ENCODE measurements around the gene MSI1.

Gene MSI1

GRCh38 chr12:120368789-120369602, at the start of gene MSI1:
TSS of gene MSI1 (minus strand) at chr12:120369164. CDS start at chr12:120369091, 73 bp downstream.
- Histone ChIP-seq H3K36me3 (ENCODE audit: insufficient read depth, low read length) (no peaks in the 10 kb centered on the region), H2AFZ (ENCODE audit: low read depth, low read length) (no peak within 1 kb of the TSS), H3K9me3 (ENCODE audit: insufficient read depth, low read length, severe bottlenecking) (no peaks in the 10 kb centered on the region), H3K79me2 (ENCODE audit: insufficient read depth, low read length) (no peaks in the 10 kb centered on the region), H3K9ac (ENCODE audit: low read depth, low read length) (no peak within 1 kb of the TSS), H3K27ac (ENCODE audit: low read length) (no peak within 1 kb of the TSS), H3K4me2 (ENCODE audit: insufficient read depth, low read length) (no peak within 1 kb of the TSS), H3K4me1 (ENCODE audit: insufficient read depth, low read length) (no peaks in the 10 kb centered on the region), H4K20me1 (ENCODE audit: insufficient read depth, low read length) (no peaks in the 10 kb centered on the region), H3K4me3 (ENCODE audit: low read depth in 1 of 2, low read length in 2 of 2) (no peak within 1 kb of the TSS), H3K27me3 (ENCODE audit: insufficient read depth, low read length, poor library complexity) (peaks cover 14% of the 10 kb centered on the region)
- ATAC-seq (ENCODE audit: insufficient read depth, low read depth) (no peak), DNase-seq (no peak)
- no peak for TF ChIP-seq CTCF (IDR thresholded peaks at IDR 0.05; ENCODE audit: borderline replicate concordance, extremely low read depth, low read length, poor library complexity, severe bottlenecking)
- no peak for TF ChIP-seq EZH2 (IDR thresholded peaks at IDR 0.05; ENCODE audit: borderline replicate concordance, low read depth, low read length, severe bottlenecking)

DNA sequence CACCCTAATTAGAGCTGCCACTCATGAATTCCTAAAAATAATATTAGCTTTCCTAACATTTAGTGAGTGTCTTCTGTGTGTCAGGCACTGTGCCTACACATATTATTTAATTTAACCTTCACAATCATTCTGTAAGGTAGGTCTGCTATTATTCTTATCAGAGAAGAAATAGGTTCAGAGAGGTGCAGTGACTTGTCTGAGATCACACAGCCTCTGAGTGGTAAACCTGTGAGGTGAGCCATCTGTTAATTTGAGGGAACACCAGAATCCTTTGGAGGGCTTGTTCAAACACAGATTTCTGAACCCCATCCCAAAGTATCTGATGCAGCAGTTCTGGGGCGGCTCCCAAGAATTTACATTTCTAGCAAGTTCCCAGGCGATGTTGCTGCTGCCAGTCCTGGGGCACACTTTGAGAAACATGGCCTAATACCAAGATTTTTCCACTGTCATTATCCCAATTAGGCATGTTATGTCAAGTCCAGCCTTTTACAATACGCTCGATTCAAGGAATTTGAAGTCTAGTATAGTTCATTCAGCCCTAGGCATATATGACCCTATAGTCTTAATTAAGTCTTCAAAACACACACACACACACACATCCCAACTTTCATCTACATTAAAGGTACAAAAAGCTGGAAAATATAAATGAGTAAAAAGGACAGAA, 49.1 kb upstream of the MSI1 start:
- ATAC-seq (ENCODE audit: insufficient read depth, low read depth) (no peak), DNase-seq (no peak)
- Histone ChIP-seq H3K27ac (ENCODE audit: low read length) (no peak overlapping the region), H4K20me1 (ENCODE audit: insufficient read depth, low read length) (no peaks in the 10 kb centered on the region), H3K4me1 (ENCODE audit: insufficient read depth, low read length) (no peaks in the 10 kb centered on the region), H3K79me2 (ENCODE audit: insufficient read depth, low read length) (no peaks in the 10 kb centered on the region), H2AFZ (ENCODE audit: low read depth, low read length) (no peak overlapping the region), H3K4me2 (ENCODE audit: insufficient read depth, low read length) (no peak overlapping the region), H3K27me3 (ENCODE audit: insufficient read depth, low read length, poor library complexity) (no peaks in the 10 kb centered on the region), H3K9ac (ENCODE audit: low read depth, low read length) (no peak overlapping the region), H3K36me3 (ENCODE audit: insufficient read depth, low read length) (no peaks in the 10 kb centered on the region), H3K4me3 (ENCODE audit: low read depth in 1 of 2, low read length in 2 of 2) (no peak overlapping the region), H3K9me3 (ENCODE audit: insufficient read depth, low read length, severe bottlenecking) (no peaks in the 10 kb centered on the region)
- TF ChIP-seq EZH2 (IDR thresholded peaks at IDR 0.05; ENCODE audit: borderline replicate concordance, low read depth, low read length, severe bottlenecking) (no peak), CTCF (IDR thresholded peaks at IDR 0.05; ENCODE audit: borderline replicate concordance, extremely low read depth, low read length, poor library complexity, severe bottlenecking) (no peak)

GRCh38 chr12:120416490-120417216, 47.7 kb upstream of the MSI1 start:
- Histone ChIP-seq H3K4me2 (ENCODE audit: insufficient read depth, low read length) (no peak overlapping the region), H3K27ac (ENCODE audit: low read length) (no peak overlapping the region), H3K9me3 (ENCODE audit: insufficient read depth, low read length, severe bottlenecking) (no peaks in the 10 kb centered on the region), H3K9ac (ENCODE audit: low read depth, low read length) (no peak overlapping the region), H3K36me3 (ENCODE audit: insufficient read depth, low read length) (no peaks in the 10 kb centered on the region), H3K79me2 (ENCODE audit: insufficient read depth, low read length) (no peaks in the 10 kb centered on the region), H3K4me1 (ENCODE audit: insufficient read depth, low read length) (no peaks in the 10 kb centered on the region), H3K4me3 (ENCODE audit: low read depth in 1 of 2, low read length in 2 of 2) (no peak overlapping the region), H3K27me3 (ENCODE audit: insufficient read depth, low read length, poor library complexity) (no peaks in the 10 kb centered on the region), H2AFZ (ENCODE audit: low read depth, low read length) (no peak overlapping the region), H4K20me1 (ENCODE audit: insufficient read depth, low read length) (no peaks in the 10 kb centered on the region)
- DNase-seq (no peak), ATAC-seq (ENCODE audit: insufficient read depth, low read depth) (no peak)
- TF ChIP-seq CTCF (IDR thresholded peaks at IDR 0.05; ENCODE audit: borderline replicate concordance, extremely low read depth, low read length, poor library complexity, severe bottlenecking) (no peak), EZH2 (IDR thresholded peaks at IDR 0.05; ENCODE audit: borderline replicate concordance, low read depth, low read length, severe bottlenecking) (no peak)

Measured in DND-41 (cell line).